Left kidney (tissue), 2 donors: ENCODE measurements around the gene SUGCT. TPM values are rescaled to one million over a fixed set of nuclear protein-coding genes. Genes with fewer than 3 reads are reported as not detected.
A peak's percentile ranks its signal among the peaks of the same experiment; 100 is the strongest.
"Not testable (repeated sequence)": the region's sequence is repeated elsewhere in the genome, so short reads cannot be mapped to it uniquely, and the experiment has no call there.

ENCODE experiments used
- DNase-seq: peaks from one replicate; pipeline ENCODE4 v3.0.0-alpha.2; 2013
- polyA plus RNA-seq: library from polyadenylated mRNA; unstranded; fragments of 120-200 nt; gene quantifications from one replicate; pipeline ENCODE4 v1.2.1, GENCODE V29; 2013; ENCODE audit not compliant: insufficient read length

Gene SUGCT
- polyA plus RNA-seq, 1 donor, result 14.0 TPM

DNA sequence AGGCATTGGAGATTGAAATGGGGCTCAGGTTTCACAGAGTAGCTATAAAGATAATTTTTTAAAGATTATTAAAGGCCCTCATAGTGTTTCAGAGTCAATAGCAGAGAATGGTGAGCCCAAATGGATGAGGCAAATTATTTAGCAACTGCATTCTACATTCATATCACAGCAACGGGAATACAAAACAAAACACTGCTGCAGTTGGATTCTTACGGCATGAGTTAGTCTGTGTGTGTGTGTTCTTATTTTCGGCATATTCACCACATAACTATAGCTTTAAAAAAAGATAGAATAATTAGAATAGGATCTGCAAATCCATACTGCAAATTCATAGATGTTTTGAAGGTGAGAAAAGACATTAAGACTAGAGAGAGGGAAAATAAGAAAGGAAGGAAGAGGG, 66.0 kb downstream of the SUGCT start:
- DNase-seq, result no peak

DNA sequence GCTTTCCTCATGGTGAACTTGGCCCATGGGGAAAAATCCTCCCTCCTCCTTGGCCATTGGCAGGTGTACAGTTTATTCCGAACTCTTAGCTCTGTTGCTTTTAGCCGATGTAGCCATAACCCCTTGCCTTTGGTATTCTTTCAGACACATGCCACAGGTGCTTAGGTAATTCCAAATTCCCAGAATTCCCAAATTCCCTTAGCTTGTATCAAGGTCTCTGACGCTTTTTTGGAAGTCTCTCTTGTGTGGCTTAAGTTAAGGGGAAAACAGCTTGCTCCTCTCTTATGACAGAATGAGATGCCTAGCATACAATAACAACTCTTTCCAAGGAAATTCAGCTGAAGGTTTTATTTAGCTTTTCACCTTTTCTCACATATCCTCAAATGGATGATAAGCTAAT, 68.0 kb downstream of the SUGCT start:
- no peak for DNase-seq

DNA sequence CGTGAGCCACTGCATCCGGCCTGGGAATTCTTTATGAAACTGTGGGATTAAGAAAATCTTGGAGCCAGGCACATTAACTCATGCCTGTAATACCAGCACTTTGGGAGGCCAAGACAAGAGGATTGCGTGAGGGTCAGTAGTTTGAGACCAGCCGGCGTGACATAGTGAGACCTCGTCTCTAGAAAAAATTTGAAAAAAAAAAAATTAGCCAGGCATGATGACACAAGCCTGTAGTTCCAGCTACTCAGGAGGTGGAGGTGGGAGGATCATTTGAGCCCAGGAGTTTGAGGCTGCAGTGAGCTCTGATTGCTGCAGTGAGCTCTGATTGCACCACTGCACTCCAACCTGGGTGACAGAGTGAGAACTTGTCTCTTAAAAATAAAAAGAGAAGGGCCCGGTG, 69.8 kb downstream of the SUGCT start:
- no peak for DNase-seq

DNA sequence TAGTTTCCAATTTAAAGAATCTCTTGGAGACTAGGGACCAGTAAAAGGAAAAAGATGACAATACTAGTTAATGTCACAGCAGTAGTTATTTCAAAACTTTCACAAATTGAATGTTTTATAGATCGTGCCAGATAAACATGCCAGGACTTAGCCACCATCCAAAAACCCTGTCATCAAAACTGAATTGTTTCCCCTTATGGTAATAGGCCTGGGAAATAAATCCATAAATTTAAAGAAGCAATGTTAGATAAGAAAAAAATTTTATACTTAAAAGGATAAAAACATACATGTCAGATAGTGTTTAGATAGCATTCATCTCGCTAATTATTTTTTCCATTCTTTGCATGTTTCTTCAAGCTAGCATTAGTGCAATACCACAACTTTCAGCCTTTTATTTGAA, 71.2 kb downstream of the SUGCT start:
- DNase-seq, result no peak

DNA sequence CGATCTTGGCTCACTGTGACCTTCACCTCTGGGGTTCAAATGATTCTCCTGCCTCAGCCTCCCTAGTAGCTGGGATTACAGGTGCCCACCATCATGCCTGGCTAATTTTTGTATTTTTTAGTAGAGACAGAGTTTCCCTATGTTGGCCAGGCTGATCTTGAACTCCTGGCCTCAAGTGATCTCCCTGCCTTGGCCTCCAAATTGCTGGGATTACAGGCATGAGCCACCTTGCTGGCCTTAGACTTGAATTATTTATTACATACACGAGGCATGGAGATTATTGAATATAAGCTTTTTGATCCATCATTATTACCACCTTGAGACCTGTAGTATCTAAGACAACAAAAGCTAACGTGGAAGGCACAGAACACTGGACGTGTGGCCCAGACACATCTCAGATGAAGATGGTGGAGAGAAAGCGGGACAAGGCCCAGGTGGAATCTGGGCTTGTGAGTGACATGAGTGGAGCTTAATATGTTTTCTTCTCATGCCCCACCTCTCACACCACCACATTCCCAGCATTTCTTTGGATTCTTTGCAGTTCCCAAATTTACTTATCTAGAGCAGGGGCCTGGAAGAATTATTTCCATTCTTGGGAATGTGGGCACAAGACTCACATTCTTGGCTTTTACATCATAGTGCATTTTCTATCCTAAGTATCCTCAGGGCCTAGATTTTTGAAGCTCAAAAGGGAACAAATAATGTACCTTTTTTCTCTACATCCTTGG, 76.6 kb downstream of the SUGCT start:
- DNase-seq, result no peak

DNA sequence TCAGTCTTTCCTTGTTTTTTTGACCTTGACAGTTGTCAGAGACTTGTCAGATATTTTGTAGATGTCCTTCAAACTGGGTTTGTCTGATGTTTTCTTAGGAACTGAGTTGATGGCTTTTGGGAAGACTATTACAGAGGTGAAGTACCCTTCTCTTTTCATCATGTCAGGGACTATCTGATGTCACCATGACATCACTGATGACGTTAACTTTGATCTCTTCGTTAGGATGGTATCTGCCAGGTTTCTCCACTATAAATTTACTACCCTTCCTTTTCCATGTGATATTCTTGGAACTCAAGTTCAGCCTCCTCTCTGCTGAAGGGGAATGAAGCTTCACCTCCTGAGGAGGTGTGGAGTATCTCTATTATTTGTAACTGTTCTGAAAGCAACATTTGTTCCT, 78.5 kb downstream of the SUGCT start:
- DNase-seq, result no peak

DNA sequence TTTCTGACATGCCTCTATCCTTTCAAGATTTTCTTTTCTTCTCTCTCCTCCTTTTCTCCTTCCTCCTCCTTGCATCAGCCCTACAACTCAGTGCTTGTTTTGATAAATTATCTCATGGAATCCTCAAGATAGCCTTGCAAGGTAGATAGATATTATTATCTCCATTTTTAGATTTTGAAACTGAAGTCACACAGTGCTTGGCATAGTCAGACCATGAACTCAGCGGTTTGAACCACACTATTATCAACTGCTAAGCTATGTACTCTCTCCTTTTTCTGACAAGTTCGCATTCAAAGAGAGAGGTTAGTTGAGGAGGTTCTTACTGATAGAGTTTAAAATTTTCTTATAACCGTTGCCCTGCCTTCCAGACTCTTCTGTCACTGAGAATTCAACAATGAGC, 79.1 kb downstream of the SUGCT start:
- no peak for DNase-seq

DNA sequence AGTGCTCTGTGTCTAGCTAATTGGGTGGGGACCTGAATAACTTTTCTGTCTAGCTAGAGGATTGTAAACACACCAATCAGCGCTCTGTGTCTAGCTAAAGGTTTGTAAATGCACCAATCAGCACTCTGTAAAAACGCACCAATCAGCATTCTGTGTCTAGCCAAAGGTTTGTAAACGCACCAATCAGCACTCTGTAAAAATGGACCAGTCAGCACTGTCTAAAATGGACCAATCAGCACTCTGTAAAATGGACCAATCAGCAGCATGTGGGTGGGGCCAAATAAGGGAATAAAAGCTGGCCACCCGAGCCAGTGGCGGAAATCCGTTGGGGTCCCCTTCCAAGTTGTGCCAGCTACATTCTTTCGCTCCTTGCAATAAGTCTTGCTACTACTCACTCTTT, 83.8 kb downstream of the SUGCT start:
- not testable (repeated sequence) for DNase-seq

DNA sequence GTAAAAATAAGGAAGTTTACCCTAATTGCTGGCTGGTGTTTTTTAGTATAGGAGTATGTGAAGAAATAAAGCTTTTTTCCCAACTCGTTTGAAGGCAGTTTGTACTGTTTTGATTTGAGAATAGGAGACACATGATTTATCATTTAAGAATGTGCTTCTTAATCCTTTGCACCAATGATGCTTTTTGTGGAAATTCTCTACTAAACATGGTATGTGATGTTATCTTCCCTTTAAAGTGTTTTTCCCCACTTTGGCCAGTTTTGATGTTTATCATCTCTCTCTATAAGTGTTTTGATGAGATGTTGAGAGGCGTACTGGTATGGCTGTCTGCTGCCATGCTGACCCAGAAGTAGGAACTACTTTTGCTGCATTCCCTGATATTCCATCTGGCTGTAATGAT, 85.1 kb downstream of the SUGCT start:
- no peak for DNase-seq

DNA sequence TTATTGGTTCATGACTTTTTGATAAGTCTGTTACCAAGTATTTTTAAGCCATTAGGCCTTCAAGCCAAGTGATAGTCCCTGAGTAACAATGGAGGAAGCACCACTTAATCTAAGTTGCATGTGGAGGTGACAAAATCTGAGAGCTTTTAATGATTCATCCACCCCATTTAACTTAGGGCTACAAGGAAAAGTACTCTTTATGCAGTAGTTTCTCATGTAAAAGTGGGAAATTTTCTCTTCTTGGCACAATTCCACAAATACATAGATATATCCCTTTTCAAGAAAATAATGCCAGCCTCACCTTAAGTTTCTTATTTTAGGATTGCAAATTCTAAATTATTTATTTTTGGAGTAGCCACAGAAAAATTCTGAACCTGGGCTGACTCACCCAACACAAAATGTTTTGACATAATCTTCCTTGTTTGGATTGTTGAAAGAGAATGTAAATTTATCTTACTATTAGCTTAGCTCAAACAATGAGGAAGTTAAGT, 85.7 kb downstream of the SUGCT start:
- no peak for DNase-seq

DNA sequence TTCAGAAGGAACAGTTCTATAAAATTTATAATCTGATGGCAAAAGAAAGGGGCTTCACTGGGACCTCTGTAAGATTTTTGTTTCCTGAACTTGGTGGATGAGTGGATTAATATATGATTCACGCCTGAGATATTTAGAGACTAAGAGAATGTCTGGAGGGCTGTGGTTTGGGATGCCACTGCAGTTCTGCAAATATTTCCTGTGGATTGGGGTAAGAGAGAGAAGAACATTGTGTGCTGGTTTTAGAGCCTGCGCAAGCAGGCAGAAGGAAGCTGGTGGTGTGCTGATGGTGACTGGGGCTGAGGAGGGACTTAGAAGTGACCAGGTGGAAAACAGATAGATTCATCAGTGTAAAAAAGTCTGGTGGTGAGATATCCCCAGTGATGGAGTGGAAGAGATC, 87.0 kb downstream of the SUGCT start:
- no peak for DNase-seq

DNA sequence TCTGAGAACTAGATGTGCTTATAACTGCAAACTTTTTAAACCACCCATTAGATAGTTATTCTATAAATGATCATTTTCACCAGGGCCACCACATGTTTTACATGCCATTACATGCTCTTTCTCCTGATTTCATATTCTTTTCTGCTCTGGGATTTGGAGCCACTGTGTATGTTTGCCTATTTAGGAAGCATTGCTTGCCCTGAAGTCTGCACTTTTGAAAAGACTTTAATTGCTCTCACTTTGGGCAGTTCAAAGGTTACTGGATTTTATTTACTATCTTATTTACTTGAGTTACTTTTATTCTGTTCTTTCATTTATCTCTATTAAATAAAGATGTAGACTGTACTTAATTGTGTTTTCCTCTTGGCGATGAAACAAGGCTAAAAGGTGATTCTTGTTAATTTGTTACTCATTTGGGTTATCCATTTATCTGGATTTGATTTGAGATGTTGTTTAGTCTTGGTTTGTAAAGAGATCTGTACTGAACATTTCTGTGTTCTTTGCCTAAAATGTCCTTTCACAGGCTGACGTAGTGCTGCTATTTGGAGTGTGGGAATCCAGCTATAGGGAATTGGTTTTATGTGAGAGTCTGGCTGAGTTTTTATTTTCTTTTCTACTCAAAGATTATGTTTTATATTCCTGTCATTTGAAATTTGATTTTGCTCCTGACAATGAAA, 88.8 kb downstream of the SUGCT start:
- DNase-seq, result peak; percentile 18

DNA sequence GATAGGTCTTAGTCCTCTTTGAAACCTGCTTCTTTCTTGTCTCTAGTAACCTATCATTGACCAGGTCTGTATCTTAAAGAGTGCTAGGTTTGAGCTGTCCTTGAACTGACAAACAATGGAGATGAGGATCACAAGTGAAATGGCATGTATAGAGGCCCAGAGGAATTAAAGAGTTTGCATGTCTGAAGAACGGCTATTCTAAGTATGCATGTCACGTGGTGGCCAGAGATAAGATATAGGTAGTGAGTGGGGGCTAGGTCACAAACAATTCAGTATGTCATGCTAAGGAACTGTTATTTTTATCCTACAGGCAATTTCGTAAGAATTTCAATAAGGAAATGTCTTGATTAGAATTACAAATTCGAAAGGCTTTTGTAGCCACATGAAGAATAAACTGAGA, 95.3 kb downstream of the SUGCT start:
- DNase-seq, result no peak

DNA sequence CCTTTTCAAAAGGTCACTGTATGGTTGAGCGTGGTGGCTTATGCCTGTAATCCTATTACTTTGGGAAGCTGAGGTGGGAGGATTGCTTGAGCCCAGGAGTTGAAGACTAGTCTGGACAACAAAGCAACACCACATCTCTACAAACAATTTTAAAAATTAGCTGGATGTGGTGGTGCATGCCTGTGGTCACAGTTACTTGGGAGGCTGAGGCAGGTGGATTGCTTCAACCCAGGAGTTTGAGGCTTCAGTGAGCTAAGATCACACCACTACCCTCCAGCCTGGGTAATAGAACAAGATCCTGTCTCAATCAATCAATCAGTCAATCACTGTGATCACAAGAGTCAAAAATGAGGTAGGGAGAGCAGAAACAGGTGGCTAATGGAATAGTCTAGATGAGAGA, 97.0 kb downstream of the SUGCT start:
- no peak for DNase-seq

DNA sequence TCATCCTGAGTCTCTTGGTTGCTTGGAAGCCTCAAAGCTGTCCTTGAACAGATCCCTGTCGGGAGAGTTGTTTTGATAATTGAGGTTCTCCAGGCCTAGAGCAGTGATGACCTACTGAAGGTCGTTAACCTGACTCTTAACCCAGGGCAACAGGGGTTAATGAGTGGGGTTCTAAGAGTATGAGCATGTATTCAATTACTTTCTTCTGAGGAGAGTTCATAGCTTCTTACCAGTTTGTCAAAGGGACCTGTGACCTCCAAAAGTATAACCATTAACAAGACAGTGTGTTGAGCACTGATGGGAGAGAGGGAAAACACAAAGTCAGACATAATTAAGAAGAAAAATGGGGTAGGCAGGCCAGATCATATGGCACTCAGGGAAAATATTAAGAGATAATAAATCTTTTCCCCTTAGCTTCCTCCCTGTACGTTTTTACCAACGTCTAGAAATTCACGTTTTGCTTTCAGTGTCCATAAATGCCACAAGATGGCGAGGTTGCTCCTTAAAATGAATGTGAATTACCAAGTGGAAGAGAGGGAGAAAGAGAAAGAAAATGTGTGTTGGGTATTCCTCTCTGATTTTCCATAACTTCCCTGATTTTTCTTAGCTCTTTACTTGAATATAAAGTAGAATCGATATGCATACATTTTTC, 97.6 kb downstream of the SUGCT start:
- peak; percentile 62 for DNase-seq

DNA sequence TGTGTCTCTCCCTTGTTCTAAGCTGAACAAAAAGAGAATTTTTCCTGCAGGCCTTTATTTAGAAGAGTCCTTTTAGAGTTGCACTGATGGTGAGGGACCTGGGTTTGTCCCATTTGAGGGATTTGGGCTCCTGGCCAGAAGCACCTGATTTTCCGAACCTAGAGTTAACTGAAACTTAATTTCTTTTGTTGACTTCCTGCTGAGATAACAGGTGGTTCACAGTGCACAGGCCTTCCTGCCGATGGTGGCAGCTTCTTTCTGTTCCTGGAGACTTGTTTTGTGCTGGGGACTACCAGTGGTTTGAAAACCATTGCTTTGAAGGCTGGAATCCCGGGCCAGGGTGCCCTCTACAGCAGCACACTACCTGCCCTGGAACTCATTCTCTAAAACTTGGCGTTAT, 99.2 kb downstream of the SUGCT start:
- DNase-seq, result no peak

DNA sequence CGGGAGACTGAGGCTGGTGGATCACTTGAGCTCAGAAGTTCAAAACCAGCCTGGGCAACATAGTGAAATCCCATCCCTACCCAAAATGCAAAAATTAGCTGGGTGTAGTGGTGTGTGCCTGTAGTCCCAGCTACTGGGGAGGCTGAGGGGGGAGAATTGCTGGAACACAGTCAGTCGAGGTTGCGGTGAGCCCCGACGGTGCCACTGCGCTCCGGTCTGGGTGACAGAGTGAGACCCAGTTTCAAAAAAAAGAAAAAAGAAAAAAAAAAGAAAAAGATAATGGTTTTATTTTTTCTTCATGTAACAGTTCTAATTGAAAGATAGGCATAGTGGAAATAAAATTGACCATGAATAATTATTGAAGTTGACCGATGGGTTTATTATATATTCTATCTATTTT, 99.9 kb downstream of the SUGCT start:
- DNase-seq, result no peak

DNA sequence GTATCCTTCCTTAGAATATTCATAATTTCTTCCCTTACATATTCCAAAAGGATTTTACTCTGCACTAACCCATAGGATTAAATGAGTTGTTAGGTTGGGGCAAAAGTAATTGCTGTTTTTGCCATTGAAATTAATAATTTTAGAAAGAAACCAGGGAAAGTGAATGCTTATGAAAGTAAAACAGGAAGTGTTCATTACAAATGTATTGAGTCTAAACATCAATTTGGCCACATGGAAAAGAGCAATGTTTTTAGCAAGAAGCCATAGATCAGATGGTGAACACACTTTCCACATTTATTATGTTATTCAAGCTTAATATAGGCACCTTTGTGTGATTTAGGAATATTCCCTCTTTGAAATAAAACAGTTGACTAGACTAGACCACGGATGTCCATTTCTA, 102.9 kb downstream of the SUGCT start:
- DNase-seq, result no peak

DNA sequence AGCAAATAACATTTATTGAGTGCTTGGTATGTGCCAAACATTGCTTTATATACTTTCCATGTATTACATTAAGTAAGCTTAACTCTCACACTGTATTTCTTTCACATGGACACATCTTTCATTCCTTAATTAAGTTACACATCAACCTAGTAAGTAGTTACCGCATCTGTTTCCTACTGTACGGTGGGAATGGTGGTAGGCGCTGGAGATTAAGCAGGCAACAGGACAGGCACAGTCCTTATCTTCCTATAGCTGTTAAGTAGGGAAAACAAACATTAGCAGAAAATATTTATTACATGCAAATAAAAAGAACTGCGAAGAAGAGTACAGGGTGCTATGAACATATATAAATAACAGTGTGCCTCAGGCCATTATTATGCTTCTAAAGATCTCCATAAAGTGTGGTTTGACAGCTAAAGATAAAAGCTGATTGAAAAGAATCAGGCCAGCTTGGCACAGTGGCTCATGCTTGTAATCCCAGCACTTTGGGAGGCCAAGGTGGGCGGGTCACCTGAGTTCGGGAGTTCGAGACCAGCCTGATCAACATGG, 105.0 kb downstream of the SUGCT start:
- no peak for DNase-seq

DNA sequence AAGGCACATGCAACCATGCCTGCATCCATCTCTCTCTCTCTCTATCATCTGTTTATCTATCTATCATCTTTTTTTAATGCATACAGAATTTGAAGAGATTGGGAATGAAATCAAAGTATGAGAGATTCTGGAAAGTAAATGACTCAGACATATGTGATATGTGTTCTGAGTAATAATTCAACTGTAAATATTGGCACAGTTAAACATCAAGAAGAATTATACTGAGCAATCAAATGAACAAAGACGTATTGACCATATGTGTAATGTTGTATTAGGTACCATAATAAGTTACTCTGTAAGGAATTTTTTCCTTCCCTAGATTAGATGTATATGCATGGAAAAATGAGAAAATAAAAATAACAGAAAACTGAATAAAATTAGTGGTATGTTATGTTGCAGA, 108.3 kb downstream of the SUGCT start:
- no peak for DNase-seq

DNA sequence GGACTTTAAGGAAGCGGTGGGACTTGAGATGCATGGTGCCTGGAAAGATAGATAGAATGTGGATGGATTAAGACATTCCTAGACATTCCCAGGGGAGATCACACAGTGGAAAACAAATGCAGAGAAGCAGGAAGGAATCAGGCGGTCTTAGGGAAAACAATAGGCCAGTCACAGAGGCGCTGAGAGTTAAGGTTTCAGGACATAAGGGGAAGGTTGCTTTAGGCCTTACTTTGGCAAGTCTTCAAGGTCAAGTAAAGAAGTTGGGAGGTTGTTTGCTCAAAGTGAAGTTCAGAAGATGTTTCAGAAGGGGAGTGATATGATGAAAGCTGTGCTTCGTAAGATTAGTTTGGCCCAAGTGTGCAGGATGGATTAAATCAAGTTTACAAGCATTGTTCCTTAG, 109.4 kb downstream of the SUGCT start:
- DNase-seq, result no peak

DNA sequence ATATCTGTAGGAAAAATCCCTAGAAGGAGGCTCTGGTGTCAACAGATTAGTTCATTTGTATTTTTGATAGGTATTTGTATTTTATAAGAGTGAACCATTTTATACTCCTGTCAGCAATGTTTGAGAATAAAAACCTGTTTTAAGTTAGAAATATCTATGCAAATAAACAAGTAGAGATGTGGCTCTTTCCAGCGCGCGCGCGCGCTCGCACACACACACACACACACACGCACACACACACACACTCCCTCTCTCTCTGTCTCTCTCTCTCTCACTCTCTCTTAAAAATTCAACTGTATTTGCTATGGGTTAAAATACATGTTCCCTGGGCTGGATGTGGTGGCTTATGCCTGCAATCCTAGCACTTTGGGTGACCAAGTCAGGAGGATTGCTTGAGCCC, 113.9 kb downstream of the SUGCT start:
- no peak for DNase-seq

DNA sequence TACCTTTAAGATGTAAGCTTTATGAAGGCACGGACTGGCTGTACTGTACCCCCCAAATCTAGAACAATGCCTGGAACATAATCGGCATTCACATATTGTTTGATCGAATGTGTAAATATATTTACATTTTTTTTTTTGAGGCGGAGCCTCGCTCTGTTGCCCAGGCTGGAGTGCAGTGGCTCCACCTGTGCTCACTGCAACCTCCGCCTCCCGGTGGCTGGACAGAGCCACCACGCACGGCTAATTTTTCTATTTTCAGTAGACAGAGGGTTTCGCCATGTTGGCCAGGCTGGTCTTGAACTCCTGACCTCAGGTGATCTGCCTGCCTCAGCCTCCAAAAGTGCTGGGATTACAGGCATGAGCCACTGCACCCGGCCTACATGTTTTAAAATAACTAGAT, 118.6 kb downstream of the SUGCT start:
- DNase-seq, result not testable (repeated sequence)
